Stimulated activated CD4-positive, alpha-beta T cell treated with anti-CD3 and anti-CD28 coated beads, Interleukin-12 subunit alpha, Interleukin-12 subunit beta, amount 100 ng/mL, for 4 hours (primary cell): ENCODE results near the gene GTF3C1.

Experiments
- DNase-seq: peaks from one replicate; pipeline ENCODE4 v3.0.0-alpha.2; 2020

GTF3C1 gene

GRCh38 chr16:27421961-27422740, 127.6 kb downstream of the GTF3C1 start:
- no peak for DNase-seq

- no peak for DNase-seq
These were observed 132.6 kb downstream of the GTF3C1 start for GRCh38 chr16:27417047-27417671.

- DNase-seq: no peak
These were observed 134.8 kb downstream of the GTF3C1 start for GRCh38 chr16:27414788-27415431.

GRCh38 chr16:27413956-27414355, 135.8 kb downstream of the GTF3C1 start:
- DNase-seq: no peak

GRCh38 chr16:27410761-27411160, 139.0 kb downstream of the GTF3C1 start:
- no peak for DNase-seq
